GM19351 (cell line): ENCODE results near the gene UBA52.
"Not testable (repeated sequence)": the region's sequence is repeated elsewhere in the genome, so short reads cannot be mapped to it uniquely, and the experiment has no call there.

ENCODE experiments used
- ATAC-seq: cut with Tn5 transposase; IDR thresholded peaks from one replicate; pipeline ENCODE4 v1.9.1; 2021; ENCODE audit warnings: mild to moderate bottlenecking, moderate library complexity; ENCODE audit not compliant: unreplicated experiment

UBA52 gene

DNA sequence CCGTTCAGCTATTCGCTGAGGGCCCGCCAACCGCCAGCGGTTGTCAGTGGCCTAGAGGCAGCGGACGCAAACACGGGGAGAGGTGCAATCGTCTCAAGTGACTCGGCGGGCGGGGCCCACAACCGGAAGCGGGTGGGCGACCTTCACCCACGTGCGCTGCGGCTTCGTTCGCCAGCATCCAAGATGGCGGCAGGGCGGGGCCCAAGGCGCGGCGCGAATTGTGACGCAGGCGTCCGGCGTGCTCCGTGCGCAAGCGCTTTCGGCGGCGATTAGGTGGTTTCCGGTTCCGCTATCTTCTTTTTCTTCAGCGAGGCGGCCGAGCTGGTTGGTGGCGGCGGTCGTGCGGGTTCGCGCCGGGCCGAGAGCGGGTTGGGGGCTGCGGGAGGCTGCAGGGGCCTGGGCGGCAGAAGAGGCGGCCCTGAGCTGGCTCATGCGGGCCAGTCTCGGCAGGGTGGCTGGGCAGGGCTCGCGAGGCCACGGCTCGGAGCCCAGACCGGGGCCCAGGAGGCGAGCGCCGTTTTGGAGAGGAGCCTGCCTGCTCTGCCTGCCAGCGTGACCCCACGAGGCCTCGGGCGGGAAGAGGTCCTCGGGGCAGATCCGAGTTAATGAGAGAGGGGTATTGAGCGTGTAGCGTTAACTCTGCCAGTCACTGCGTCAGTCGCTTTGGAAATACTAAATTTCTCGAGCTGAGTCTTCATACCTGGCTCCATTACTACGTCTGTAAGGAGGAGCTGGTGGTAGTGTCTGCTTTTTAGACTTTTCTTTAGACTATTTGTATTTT lies at the start of gene UBA52:
Gene UBA52, plus strand, starts transcription at position 294 of the 781 bp plus-strand sequence. CDS start 1,444 bp downstream, outside the sequence.
- peak; percentile 93 for ATAC-seq

DNA sequence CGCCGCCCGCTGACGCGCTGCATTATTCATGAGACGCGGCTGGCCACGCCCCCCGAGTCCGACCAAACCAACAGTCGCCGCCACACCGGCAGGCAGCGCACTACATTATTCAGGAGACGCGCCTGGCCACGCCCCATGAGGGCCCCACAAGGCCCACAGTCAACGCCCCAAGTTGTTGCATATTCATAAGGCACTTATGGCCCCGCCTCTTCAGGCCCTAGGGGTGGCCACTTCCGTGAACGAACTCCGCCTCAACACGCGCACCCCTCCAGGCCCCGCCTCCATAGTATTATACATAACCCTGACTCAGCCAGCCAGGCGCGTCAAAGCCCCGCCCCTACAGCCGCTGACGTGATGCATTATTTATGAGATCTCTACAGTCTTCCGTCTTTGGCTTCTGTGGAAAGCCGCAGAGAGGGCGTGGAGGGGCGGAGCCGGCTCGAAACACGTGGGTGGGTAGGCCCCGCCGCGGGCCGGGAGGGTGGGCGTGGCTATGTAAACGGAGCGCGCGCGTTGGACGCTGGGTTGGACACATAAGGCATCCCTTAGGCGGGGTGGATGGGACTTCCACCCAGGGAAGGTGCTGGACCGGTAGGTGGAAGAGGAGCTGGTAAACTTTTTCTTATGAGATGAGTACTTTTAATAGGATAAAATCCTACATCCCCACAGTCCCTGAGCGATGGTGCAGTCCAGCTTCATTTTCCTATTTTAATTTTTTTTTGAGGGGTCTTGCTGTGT lies 49.4 kb upstream of the UBA52 start:
- ATAC-seq = peak; percentile 85

DNA sequence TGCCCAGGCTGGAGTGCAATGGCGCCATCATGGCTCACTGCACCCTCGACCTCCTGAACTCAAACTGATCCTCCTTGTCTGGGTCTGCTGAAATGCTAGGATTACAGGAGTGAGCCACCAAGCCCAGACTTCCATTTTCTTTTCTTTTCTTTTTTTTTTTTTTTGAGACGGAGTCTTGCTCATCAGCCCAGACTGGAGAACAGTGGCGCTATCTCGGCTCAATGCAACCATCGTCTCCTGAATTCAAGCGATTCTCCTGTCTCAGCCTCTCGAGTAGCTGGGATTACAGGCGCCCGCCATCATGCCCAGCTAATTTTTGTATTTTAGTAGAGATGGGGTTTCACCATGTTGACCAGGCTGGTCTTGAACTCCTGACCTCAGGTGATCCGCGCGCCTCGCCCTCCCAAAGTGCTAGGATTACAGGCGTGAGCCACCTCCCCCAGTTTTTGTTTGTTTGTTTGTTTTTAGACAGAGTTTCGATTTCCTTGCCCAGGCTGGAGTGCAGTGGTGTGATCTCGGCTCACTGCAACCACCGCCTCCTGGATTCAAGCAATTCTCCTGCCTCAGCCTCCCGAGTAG lies 48.7 kb upstream of the UBA52 start:
- ATAC-seq = not testable (repeated sequence)

DNA sequence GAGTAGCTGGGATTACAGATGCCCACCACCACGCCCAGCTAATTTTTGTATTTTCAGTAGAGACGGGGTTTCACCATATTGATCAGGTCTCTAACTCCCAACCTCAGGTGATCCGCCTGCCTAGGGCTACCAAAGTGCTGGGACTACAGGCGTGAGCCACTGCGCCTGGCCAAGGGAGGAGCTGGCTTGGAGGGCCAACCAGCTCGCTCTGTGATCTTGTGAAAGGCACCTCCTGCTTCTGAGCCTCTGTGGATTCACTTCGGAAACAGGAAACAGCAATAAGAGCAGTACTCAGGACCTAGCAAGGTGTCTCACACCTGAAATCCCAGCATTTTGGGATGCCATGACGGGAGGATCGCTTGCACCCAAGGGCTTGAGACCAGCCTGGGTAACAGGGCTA lies 47.8 kb upstream of the UBA52 start:
- ATAC-seq = no peak

DNA sequence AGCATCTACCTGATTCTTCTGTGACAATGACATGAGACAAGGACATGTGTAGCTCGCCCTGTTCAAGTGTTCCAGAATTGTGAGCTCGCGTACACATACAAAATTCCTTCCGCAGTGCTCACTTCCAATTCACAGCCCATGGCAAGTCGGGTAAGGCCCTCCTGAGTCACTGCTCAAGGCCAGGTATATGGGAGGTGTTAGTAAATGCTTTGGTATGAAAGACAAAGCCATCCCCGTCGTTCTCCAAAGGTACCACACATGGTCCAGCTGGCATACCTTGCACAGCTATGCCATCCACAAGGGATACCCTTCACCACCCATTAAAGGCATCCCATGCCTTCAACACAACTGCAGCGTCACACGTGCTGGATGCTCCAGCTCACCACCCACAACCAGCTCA lies 45.3 kb upstream of the UBA52 start:
- ATAC-seq = no peak

DNA sequence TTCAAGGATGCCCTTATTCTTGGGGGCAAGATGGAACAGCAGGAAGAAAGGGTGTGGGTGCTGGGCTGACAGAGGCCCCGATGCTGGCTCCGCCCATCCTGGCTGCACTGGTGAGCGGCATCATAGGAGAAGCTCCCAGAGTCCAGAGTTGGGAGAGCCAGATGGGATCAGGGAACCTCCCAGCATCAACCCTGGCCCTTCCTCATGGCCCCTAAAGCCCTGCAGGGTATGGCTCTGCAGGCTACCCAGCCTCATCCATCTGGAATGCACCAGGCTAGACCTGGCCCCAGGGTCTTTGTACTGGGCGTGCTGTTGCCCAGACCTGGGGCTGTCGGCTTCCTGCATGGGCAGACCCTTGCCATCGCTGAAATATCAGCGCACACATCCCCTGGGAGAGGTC lies 41.9 kb upstream of the UBA52 start:
- no peak for ATAC-seq

DNA sequence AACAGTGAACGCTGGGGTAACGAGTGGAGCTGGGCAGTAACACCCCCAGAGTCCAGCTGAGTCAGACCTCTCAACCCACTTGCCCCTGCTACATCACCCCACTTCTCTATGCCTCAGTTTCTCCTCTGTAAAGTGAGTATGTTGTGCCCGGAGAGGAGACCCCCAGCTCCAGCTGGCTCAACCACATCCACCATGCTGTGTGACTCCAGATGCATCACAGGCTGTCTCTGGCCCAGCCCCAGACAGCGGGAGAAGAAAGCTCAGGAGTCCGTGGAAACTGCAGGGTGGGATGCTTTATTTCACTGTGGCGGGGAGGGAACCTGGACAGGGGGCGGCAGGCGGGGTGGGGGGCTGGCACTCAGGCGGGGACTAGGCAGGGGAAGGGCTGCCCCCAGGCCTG lies 40.2 kb upstream of the UBA52 start:
- ATAC-seq = no peak

DNA sequence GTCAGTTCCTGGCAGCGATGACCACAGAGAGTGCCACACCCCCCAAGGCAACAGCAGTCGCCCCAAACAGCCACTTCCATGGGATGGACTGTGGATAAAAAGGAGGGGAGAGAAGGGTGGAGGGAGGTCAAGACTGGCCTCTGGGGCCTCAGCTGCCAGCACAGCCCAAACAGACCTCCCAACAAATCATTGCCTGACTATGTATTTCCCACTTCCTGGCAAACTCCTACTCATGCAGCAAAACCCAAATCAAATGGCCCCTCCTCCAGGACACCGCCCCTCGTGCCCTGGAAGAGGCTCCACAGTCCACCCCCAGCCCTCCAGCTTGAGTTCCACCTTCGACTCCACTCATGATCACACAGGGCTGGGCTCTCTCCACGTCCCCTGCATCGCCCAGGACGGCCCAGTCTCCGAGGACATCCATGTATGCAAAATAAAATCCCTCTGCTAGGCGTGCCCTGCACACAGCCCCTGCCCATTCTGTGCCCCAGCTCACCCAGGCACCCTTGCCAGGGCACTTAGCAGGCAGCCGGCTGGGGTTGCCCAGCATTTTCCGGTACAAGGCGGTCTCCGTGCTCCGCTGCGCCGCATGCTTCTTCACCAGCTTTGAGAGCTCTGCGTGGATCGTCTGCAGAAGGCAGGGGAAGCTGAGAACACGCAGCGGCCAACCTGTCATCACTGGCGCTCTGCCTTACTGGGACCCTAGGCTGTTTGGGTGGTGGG lies 39.3 kb upstream of the UBA52 start:
- no peak for ATAC-seq

DNA sequence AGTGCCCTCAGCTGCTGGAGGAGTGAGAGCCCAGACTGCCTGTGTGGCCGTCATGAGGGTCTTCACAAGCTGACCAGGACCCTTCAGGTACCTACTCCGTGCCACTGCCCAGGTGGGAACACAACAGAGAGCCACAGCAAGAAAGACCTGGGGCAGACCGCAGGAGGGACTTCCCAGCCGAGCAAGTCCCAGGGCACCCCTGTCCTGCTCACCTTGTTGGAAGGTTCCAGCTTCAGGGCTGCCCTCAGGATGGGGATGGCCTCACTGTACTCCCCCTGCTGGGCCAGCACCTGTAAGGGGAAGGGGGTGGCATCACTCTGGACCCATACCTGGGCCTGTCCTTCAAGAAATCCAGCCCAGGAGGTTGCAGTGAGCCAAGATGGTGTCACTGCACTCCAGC lies 38.6 kb upstream of the UBA52 start:
- ATAC-seq = no peak

DNA sequence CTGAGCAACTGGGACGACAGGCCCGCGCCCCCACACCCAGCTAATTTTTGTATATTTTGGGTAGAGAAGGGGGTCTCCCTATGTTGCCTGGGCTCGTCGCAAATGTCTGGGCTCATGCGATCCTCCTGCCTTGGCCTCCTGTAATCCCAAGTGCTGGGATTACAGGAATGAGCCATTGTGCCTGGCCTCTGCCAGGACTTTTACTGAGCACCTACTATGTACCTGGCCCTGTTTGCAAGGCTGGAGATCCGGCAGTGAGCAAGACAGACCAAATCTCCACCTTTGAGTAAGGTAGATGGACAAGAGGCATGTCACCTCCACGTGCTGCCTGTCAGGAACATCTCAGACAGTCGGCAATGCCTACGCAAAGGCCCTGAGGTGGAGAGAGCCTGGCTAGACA lies 35.2 kb upstream of the UBA52 start:
- no peak for ATAC-seq

DNA sequence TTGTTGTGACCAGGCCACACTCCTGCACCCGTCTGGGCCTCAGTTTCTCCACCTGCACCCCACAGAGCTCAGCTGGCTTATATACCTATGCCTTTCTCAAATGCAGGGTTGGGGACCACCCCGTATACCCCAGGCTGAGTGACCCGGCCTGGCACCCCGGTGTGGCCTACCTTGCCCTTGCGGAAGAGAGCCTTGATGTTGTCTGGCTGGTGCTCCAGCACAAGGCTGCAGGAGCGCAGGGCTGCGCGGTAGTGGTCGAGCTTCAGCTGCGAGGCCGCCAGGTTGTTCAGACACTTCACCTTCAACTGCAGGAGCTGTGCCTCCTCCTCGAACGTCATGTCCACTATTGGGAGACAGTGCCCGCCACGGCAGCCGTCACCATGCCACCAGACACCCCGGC lies 34.2 kb upstream of the UBA52 start:
- ATAC-seq = no peak

DNA sequence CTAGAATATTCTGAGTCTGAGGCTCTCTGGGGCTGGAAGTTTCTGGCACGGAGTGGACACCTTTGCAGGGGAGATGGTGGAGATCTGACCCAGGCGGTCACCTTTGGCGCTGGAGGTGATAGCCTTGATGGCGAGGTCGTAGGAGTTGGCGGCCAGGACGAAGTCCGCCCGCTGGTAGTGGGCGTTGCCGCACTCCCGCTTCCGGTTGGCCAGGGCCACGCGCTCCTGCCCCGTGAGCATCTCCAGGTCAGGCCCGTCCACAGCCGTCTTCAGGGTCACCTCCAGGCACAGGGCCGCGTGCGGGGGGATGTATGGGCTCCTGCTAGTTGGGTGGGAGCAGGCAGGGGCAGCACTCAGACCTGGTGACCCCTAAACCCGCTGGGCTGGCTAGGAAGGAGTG lies 33.5 kb upstream of the UBA52 start:
- ATAC-seq = no peak

DNA sequence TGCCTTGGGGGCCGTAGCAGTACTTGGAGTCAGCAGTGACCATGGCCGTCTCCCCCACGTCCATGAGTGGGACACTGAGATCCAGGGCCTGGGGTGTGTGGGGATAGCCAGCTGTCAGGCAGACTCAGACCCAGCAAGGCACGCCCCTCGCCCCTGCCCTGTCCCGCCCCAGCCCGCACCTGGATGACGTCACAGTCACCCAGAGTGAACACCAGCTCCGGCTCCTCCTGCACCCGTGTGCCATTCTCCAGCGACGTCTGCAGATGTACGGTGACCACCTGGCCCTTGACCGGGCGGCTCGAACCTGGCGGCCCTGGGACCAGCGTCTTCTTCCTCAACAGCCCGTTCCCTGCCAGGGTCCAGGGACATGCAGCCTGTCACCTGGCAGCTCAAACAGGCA lies 32.3 kb upstream of the UBA52 start:
- ATAC-seq = no peak

DNA sequence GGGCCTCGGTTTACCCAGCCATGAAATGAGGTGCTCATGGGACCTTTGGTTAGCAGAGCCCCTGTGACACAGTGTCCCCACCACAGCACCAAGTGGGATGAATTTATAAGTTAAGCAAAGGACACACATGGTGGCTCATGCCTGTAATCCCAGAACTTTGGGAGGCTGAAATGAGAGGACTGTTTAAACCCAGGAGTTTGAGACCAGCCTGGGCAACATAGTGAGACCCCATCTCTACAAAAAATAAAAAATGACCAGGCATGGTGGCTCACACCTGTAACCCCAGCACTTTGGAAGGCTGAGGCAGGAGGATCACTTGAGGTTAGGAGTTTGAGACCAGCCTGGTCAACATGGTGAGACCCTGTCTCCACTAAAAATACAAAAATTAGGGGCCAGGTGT lies 31.5 kb upstream of the UBA52 start:
- ATAC-seq = not testable (repeated sequence)

DNA sequence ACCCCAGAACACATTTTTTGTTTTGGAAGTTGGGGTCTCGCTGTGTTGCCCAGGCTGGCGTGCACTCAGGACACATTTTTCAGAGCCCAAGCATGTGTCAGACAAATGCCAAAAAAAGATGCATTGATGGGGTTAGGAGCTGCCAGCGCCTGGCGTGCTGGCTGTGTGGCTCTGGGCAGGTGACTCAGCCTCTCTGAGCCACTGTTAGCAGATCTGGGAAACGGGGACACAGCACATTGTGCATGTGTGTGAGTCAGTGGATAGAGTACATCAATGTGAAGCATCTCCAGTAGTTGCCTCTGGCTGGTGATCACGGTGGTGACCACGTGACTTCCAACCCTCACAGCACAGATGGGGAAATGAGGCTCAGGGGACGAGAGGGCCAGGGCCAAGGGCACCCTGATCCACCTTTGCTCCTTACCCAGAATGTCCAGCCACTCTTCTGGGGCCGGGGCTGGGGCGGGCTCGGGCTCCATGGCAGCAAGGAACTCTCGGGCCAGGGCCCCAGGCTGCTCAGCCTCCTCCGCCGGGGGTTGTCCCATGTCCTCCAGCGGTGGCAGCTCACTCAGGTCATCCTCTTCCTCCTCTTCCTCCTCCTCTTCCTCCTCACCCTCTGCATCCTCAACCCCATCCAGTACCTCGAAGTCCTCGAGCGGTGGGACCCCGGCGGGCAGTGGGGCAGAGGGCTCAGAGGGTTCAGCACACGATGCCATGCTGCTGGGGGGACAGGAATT lies 30.2 kb upstream of the UBA52 start:
- no peak for ATAC-seq

DNA sequence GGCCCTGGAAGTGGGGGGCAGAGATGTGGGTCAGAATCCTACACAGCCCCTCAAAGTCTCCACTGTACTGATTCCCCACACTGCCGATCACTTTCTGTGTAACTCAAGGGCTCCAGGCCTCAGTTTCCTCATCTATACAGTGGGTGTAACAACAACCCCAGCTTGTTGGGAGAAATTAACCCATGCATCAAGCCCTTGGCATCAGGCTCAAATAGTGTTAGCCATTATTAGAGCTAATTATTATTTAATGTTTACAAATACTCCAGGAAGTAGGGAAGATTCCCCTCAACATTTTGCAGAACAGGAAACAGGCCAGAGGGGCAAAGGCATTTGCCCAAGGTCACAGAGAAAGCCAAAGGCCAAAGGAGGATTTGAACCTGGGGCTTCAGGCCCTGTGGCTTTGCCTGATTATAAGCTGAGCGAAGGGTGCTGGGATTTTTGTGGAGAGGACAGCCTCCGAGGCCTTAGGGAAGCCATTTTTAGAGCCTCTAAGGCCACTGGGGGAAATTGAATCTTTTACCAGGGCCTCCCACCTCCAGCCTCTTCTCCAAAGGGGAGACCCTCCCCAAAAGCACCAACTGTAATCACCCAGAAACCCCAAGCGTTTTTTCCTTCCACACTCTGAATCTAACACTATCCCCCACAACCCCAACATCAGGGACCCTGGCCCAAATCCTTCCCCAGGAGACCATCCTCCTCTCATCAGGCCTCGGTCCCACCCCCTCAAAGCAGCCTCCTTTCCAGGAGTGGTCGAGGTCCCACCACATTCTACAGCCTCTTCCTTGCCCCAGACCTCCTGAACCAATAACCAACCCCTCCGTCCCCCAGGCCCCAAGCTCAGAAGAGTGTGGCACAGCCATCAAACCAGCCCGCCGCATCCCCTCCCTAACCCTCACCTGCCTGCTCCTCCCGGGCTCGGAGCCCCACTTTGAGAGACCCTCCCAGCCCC lies 29.4 kb upstream of the UBA52 start:
- ATAC-seq = no peak

DNA sequence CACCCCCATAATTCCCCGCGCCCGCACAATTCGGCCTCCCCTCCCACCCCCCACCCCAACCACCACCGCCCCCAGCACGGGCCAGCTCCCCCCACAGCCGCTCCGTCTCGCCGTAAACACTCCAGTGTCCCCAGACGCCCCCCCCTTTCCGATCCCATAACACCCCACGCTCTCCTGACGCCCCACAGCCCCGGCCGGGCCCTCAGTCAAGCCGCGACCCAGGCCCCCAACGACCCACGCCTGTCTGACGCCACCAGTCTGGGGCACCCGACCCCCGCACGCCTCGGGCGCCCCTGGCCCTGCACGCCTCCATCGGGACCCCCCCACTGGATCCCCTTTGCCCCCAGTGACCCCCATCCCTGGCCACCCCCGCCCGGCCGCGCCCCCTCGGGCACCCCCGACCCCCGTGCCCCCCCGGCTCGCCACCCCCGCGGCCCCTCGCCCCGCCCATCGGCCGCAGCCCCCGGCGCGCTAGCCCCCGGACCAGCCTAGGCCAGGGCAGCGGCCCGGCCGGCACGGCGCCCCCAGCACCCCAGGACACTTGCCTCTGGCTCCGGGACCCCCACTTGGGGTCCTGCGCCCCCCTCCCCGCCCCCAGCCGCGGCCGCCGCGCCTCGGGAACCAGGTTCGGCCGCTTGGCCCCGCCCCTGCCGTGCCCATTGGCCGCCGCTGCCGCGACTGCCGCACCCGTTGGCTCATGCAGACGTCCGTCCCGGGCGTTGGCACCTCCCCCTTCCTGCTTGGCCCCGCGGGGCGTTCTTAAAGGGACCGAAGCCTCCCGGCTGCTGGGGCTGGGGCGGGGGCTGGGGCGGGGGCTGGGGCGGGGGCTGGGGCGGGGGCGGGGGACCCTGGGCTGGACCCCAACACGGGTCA lies 28.5 kb upstream of the UBA52 start, which contains the start of gene FKBP8:
Gene FKBP8, minus strand, starts transcription at position 633 of the 873 bp plus-strand sequence. CDS start 1,603 bp downstream, outside the sequence.
- peak; percentile 89 for ATAC-seq

DNA sequence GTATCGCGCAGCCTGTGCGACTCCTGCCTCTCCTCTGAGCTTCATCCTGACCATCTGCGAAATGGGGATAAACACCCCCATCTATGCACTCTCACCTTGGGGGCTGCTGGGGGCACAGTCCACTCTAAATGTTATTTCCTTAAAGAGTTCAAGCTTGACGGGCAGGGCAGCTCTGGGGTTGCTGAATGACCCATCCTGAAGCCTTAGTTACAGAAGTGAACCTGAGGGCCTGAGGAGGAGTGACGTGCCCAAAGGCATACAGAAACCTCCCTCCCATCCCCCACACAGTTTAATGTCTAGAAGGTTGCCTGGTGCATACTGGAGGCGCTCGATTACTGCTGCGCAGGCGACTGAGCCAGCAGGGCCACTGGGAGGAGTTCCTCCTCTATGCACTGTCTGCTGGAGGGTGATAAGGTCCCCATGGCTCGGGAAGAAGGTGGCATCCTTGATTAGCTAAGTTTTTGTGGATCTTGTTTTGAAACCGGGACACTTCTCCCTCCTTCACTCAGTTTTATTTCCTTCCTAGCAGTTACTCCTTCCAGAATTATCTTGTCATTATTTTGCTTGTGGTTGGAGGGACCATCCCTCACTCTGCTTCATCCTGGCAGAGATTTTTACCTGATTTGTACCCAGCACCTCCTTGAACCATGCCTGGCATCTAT lies 27.7 kb upstream of the UBA52 start:
- peak; percentile 78 for ATAC-seq
